B cell (primary cell): ENCODE measurements around the gene IL1F10. TPM values are rescaled to one million over a fixed set of nuclear protein-coding genes. Genes with fewer than 3 reads are reported as not detected.

Experiments used
- ATAC-seq: fragments of 200-7000 bp; cut with Tn5 transposase; one replicate; pipeline ENCODE4 v1.10.0; 2021; ENCODE audit warnings: low read depth, mild to moderate bottlenecking, moderate number of reproducible peaks, moderate library complexity
- CTCF ChIA-PET: fragments of 350-600 bp; sonication (Branson Sonifier 250); formaldehyde crosslinking; loops from one replicate; lab custom pipeline; 2021; ENCODE audit warnings: antibody characterized with exemption, inconsistent platforms; lab: Charles Lee
- POLR2A ChIA-PET: fragments of 350-600 bp; sonication (Branson Sonifier 250); formaldehyde crosslinking; loops from one replicate; lab custom pipeline; 2021; ENCODE audit warnings: antibody characterized with exemption; lab: Charles Lee
- DNase-seq: peaks from one replicate; pipeline ENCODE4 v3.0.0; 2013
- H2AFZ ChIP-seq: 2 replicates; pipeline ENCODE4 v1.6.1; 2012; ENCODE audit warnings: mild to moderate bottlenecking, low read depth, low read length; ENCODE audit not compliant: insufficient read depth, poor library complexity, severe bottlenecking
- H3K27ac ChIP-seq, 2 donors: 1 replicate in 1 of 2; 2 replicates in 1 of 2; pipeline ENCODE4 v1.5.1; 2012 to 2013; ENCODE audit warnings: low read length in 2 of 2, mild to moderate bottlenecking in 2 of 2, moderate library complexity in 1 of 2
- H3K27me3 ChIP-seq, 4 experiments: fragments of 200-600 bp in 1 of 4; sonication (generic) in 1 of 4; replicated peaks in 1 of 4; 1 replicate in 2 of 4; 2 replicates in 2 of 4; pipeline versions ENCODE4 v1.6.1 to v1.7.0; 2013 to 2016; ENCODE audit warnings: low read length in 3 of 4, mild to moderate bottlenecking in 2 of 4, mixed read lengths in 1 of 4, moderate library complexity in 1 of 4; ENCODE audit not compliant: insufficient read depth in 4 of 4, control insufficient read depth in 3 of 4; ENCODE audit errors: control extremely low read depth in 1 of 4
- H3K36me3 ChIP-seq, 2 experiments: replicated peaks in 1 of 2; 1 replicate in 1 of 2; 2 replicates in 1 of 2; pipeline versions ENCODE4 v1.6.1 to v1.7.1; 2013; ENCODE audit warnings: low read length in 1 of 2; ENCODE audit not compliant: insufficient read depth in 2 of 2, control insufficient read depth in 1 of 2; ENCODE audit errors: control extremely low read depth in 1 of 2, extremely low read depth in 1 of 2
- H3K4me1 ChIP-seq, 2 donors: fragments of 200-600 bp in 1 of 2; sonication (generic) in 1 of 2; 1 replicate in 1 of 2; 2 replicates in 1 of 2; pipeline versions ENCODE4 v1.5.1 to v1.6.1; 2013 to 2017; ENCODE audit warnings: low read length in 2 of 2; ENCODE audit not compliant: control insufficient read depth in 2 of 2, insufficient read depth in 2 of 2
- H3K4me2 ChIP-seq: replicated peaks from 2 replicates; pipeline ENCODE3; 2012; ENCODE audit warnings: mild to moderate bottlenecking, low read depth, low read length; ENCODE audit not compliant: poor library complexity, severe bottlenecking
- H3K4me3 ChIP-seq, 5 experiments: fragments of 200-600 bp in 1 of 5; sonication (generic) in 1 of 5; 1 replicate in 3 of 5; 2 replicates in 2 of 5; pipeline versions ENCODE4 v1.5.1 to v1.7.0; 2011 to 2016; ENCODE audit warnings: low read length in 4 of 5, mild to moderate bottlenecking in 4 of 5, low read depth in 2 of 5, control low read depth in 1 of 5, moderate library complexity in 1 of 5; ENCODE audit not compliant: insufficient read depth in 1 of 5; ENCODE audit errors: control extremely low read depth in 1 of 5, extremely low read depth in 1 of 5
- H3K79me2 ChIP-seq: fragments of 200-600 bp; sonication (generic); one replicate; pipeline ENCODE4 v1.6.0; 2016; ENCODE audit warnings: low read length; ENCODE audit not compliant: control insufficient read depth, insufficient read depth
- H3K9ac ChIP-seq: fragments of 200-600 bp; sonication (generic); 2 replicates; pipeline ENCODE4 v1.6.1; 2017; ENCODE audit warnings: mild to moderate bottlenecking, low read length, moderate library complexity
- H3K9me3 ChIP-seq, 3 donors: one replicate each; pipeline versions ENCODE4 v1.6.1 to v1.7.1; 2013; ENCODE audit warnings: low read length in 2 of 3; ENCODE audit not compliant: control insufficient read depth in 2 of 3, insufficient read depth in 1 of 3; ENCODE audit errors: control extremely low read depth in 1 of 3
- H4K20me1 ChIP-seq: 2 replicates; pipeline ENCODE4 v1.6.0; 2012; ENCODE audit warnings: mild to moderate bottlenecking, low read length; ENCODE audit not compliant: insufficient read depth, control insufficient read depth, poor library complexity, severe bottlenecking
- H3K27ac Mint-ChIP-seq: one replicate; pipeline ENCODE4 v1.8.0; 2021; ENCODE audit warnings: mixed read lengths
- H3K27me3 Mint-ChIP-seq: one replicate; pipeline ENCODE4 v1.8.0; 2021; ENCODE audit warnings: mixed read lengths
- H3K4me1 Mint-ChIP-seq: one replicate; pipeline ENCODE4 v1.8.0; 2021; ENCODE audit warnings: mixed read lengths
- H3K4me3 Mint-ChIP-seq: one replicate; pipeline ENCODE4 v1.8.0; 2021; ENCODE audit warnings: mixed read lengths
- H3K9me3 Mint-ChIP-seq: one replicate; pipeline ENCODE4 v1.8.0; 2022; ENCODE audit warnings: mixed read lengths; ENCODE audit not compliant: insufficient read depth
- EZH2 ChIP-seq: IDR thresholded peaks from 2 replicates; pipeline ENCODE4 v1.6.1; 2012; ENCODE audit warnings: borderline replicate concordance, low read depth, mild to moderate bottlenecking, moderate library complexity, low read length; ENCODE audit not compliant: insufficient read depth, poor library complexity, severe bottlenecking
- WGBS: methylation state at CpG from one replicate; pipeline ENCODE4 v1.1.5; 2013; ENCODE audit warnings: missing lambda C conversion rate; ENCODE audit not compliant: insufficient coverage; 5-methylcytosine and 5-hydroxymethylcytosine counted together
- intact Hi-C: fragments of 100-400 bp; cut with micrococcal nuclease; formaldehyde crosslinking; loops from one replicate; pipeline ENCODE4 v1.10.0; 2022
- polyA plus RNA-seq: library from polyadenylated mRNA; depleted of rRNA; stranded (reverse); fragments of >200 nt; gene quantifications from 2 replicates; pipeline ENCODE4 v1.2.3, GENCODE V29; 2012
- total RNA-seq, 2 donors: library from RNA; stranded (reverse); fragments of 120-200 nt in 1 of 2; gene quantifications; 1 replicate in 1 of 2; 2 replicates in 1 of 2; pipeline versions ENCODE4 v1.2.3 to v1.2.4, GENCODE V29; 2013 to 2022
- TF ChIP-seq, protein P1 (sequence below): fragments of 200-600 bp; IDR thresholded peaks from one replicate; pipeline ENCODE4 v1.8.0; 2022; ENCODE audit warnings: antibody characterized with exemption, mild to moderate bottlenecking

IL1F10 gene
- total and polyA plus RNA-seq, 2 donors (not counting 1 experiment from before 2014, with no cell fraction given) = not detected

DNA sequence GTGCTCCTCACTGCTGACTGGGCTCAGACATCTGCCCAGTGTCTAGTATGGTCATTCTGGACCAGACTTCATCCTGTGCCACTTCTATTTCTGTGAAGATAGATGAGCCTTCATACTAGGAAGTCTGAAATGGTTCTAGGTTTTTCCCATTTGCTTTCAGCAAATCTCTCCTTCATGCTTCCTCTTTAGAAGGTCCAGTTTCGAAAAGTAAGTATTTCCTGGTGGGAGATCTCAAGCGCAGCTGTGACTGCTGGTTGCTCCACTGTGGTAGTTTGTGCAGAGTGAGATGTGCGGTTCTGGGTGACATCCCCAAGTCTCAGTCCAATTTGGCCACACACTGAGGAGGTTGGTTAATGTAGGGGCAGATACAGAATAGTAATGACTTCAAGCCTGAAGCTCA lies 29.5 kb upstream of the IL1F10 start:
- no peaks in the 10 kb centered on the region for H3K4me1 Mint-ChIP-seq
- Histone ChIP-seq H3K4me1 (no peaks in the 10 kb centered on the region), H3K4me3 (no peak overlapping the region), H2AFZ (no peak overlapping the region), H3K36me3 (no peaks in the 10 kb centered on the region), H3K9ac (no peak overlapping the region), H3K9me3 (peaks cover 0 to under 1% (median 0%) of the 10 kb centered on the region in 3 donors), H3K27me3 (peaks cover 0 to 9% (median 0%) of the 10 kb centered on the region in 4 experiments), H3K4me2 (no peak overlapping the region), H3K79me2 (no peaks in the 10 kb centered on the region), H4K20me1 (no peaks in the 10 kb centered on the region), H3K27ac (no peak overlapping the region)
- ATAC-seq (no peak), DNase-seq (no peak)
- intact Hi-C loops = no loop called here
- CTCF ChIA-PET = no interaction called here
- no peak overlapping the region for H3K4me3 Mint-ChIP-seq
- peaks cover 51% of the 10 kb centered on the region for H3K27me3 Mint-ChIP-seq
- WGBS = 100% methylated on average over 1 of the region's 3 CpGs
- TF ChIP-seq EZH2 = no peak
- TF ChIP-seq, protein P1, sequence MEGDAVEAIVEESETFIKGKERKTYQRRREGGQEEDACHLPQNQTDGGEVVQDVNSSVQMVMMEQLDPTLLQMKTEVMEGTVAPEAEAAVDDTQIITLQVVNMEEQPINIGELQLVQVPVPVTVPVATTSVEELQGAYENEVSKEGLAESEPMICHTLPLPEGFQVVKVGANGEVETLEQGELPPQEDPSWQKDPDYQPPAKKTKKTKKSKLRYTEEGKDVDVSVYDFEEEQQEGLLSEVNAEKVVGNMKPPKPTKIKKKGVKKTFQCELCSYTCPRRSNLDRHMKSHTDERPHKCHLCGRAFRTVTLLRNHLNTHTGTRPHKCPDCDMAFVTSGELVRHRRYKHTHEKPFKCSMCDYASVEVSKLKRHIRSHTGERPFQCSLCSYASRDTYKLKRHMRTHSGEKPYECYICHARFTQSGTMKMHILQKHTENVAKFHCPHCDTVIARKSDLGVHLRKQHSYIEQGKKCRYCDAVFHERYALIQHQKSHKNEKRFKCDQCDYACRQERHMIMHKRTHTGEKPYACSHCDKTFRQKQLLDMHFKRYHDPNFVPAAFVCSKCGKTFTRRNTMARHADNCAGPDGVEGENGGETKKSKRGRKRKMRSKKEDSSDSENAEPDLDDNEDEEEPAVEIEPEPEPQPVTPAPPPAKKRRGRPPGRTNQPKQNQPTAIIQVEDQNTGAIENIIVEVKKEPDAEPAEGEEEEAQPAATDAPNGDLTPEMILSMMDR = no peak
- H3K27ac Mint-ChIP-seq = no peak overlapping the region
- no peaks in the 10 kb centered on the region for H3K9me3 Mint-ChIP-seq
- POLR2A ChIA-PET = no interaction called here

- Histone ChIP-seq H3K9ac (no peak overlapping the region), H3K27me3 (peaks cover 0 to 4% (median 0%) of the 10 kb centered on the region in 4 experiments), H3K36me3 (no peaks in the 10 kb centered on the region), H4K20me1 (no peaks in the 10 kb centered on the region), H3K27ac (no peak overlapping the region), H2AFZ (no peak overlapping the region), H3K9me3 (peaks cover 0 to 2% (median 0%) of the 10 kb centered on the region in 3 donors), H3K4me2 (no peak overlapping the region), H3K79me2 (no peaks in the 10 kb centered on the region), H3K4me3 (no peak overlapping the region), H3K4me1 (no peaks in the 10 kb centered on the region)
- H3K4me3 Mint-ChIP-seq = no peak overlapping the region
- ChIA-PET POLR2A (no interaction called here), CTCF (no interaction called here)
- 100% methylated on average over 1 of the region's 2 CpGs for WGBS
- no peak overlapping the region for H3K27ac Mint-ChIP-seq
- H3K27me3 Mint-ChIP-seq = peaks cover 47% of the 10 kb centered on the region
- ATAC-seq (no peak), DNase-seq (no peak)
- H3K4me1 Mint-ChIP-seq = no peaks in the 10 kb centered on the region
- no peak for TF ChIP-seq EZH2
- TF ChIP-seq, protein P1 = no peak
- intact Hi-C loops = no loop called here
- no peaks in the 10 kb centered on the region for H3K9me3 Mint-ChIP-seq
These were observed 28.6 kb upstream of the IL1F10 start for GRCh38 chr2:113039158-113039557.
